HG03469 (cell line): ENCODE results near the gene PLK5.
"Not testable (repeated sequence)": the region's sequence is repeated elsewhere in the genome, so short reads cannot be mapped to it uniquely, and the experiment has no call there.

Experiments
- ATAC-seq: cut with Tn5 transposase; IDR thresholded peaks from one replicate; pipeline ENCODE4 v1.9.1; 2021; ENCODE audit warnings: mild to moderate bottlenecking, moderate library complexity, moderate number of reproducible peaks; ENCODE audit not compliant: unreplicated experiment

PLK5 gene

DNA sequence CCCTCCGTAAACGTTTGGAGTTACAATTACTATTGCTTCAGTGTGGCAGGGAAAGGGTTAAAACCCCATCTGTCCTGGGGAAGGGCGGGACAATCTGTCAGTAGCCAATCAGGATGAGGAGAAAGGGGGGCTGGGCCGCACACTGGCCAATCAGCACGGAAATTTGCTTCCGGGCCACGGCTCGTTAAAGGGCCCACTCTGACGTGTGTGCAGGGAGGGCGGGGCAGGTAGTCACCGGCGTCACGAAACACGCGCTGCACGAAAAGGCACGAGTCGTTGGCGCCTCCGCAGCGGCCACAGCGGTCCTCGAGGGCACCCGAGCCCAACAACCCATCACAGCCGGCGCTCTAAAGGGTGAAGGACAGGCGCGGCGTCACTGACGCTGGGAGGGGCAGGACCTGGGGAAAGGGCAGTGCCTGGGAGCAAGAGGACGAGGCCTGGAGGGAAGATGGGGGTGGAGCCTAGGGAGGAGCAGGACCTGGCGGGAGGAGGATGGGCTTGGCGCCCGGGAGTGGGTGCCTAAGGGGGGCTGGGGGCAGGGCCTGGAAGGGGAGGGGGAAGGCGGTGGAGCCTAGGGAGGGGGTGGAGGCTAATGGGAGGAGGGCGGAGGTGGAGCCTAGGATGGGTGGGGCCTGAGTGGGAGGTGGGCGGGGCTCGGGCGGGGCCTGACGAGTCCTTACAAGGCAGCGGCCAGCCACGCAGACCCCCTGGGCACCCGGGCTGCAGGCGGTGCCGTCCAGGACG, 15.9 kb upstream of the PLK5 start:
- ATAC-seq = no peak

DNA sequence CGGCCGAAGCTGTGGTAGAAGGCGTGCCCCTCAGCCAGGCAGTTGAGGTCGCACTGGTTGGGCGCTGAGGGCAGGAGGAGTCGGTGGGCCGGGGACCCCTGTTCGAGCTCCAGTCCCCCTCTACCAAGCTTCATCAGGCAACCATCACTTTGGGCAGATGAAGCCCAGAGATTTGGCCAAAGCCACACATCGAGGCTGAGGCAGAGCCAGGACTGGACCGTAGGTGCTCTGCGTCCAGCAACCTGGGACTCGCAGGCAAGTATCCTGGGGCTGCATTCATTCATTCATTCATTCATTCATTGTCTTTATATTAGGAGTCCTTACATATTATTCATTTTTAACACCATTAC, 15.4 kb upstream of the PLK5 start:
- no peak for ATAC-seq

DNA sequence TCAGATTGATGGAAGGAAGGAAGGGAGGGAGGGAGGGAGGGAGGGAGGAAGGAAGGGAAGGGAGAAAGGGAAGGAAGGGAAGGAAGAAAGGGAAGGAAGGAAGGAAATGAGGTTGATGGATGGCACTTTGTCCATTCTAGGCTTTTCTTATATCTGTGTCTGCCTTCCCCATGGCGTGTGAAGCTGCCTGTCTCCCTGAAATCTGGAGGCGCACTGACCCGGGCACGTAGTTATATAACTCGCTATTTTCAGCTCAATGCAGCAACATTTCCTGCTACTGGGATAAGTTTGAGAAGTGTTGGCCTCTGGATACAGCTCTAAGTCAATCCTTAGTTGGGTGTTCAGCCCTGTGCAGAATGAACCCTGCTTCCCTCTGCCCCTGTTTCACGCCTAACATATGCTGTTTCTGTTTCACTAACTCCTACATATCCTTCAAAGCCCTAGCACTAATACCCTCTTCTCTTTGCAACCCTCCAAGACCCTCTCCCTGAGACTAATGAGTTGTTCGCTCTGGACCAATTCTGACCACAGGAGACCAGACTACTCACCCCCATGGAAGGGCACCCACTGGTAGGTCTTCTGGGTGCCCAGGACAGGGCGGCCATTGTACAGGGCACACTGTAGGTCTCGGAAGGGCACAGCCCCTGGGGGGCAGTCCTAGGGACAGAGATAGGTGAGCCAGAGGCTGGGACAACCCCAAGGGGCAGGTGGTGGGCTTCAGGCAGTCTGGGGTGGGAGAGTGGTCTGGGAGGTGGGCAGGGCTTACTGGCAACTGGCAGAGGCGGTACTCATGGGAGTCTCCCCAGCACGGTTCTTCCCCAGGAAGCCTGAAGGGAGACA, 14.1 kb upstream of the PLK5 start:
- ATAC-seq = no peak

DNA sequence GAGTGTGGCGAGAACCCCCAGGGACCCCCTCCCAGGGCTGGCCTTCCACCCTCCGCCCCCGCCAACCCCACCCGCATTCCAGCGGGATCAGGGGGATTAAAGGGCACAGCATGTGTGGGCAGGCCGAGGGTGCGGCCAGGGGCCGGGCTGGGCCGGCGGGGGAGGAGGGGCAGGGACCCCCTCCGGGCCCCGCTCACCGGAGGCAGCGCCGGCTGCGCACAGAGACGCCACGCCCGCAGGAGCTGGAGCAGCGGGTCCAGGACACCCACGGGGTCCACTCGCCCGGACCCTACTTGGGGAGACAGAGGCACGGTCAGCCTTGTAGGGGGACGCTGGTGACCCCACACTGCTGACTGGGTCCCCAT, 13.5 kb upstream of the PLK5 start:
- no peak for ATAC-seq

DNA sequence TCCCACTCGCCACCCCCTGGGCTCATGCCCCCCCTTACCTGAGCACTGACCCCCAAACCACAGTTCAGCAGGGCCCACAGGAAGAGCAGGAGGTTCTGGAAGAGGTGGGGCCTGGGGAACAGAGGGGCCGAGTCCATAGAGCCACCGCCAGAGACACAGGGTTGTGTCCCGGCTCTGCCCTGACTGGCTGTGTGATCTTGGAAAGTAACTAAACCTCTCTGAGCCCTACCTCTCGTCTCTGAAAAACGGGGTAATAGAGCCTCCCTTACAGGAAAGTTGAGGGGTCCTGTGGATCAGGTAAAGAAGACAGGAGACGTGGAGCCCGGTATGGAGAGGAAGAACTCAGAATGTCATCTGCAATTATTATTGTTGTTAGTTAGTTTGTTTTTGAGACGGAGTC, 13.1 kb upstream of the PLK5 start:
- no peak for ATAC-seq

DNA sequence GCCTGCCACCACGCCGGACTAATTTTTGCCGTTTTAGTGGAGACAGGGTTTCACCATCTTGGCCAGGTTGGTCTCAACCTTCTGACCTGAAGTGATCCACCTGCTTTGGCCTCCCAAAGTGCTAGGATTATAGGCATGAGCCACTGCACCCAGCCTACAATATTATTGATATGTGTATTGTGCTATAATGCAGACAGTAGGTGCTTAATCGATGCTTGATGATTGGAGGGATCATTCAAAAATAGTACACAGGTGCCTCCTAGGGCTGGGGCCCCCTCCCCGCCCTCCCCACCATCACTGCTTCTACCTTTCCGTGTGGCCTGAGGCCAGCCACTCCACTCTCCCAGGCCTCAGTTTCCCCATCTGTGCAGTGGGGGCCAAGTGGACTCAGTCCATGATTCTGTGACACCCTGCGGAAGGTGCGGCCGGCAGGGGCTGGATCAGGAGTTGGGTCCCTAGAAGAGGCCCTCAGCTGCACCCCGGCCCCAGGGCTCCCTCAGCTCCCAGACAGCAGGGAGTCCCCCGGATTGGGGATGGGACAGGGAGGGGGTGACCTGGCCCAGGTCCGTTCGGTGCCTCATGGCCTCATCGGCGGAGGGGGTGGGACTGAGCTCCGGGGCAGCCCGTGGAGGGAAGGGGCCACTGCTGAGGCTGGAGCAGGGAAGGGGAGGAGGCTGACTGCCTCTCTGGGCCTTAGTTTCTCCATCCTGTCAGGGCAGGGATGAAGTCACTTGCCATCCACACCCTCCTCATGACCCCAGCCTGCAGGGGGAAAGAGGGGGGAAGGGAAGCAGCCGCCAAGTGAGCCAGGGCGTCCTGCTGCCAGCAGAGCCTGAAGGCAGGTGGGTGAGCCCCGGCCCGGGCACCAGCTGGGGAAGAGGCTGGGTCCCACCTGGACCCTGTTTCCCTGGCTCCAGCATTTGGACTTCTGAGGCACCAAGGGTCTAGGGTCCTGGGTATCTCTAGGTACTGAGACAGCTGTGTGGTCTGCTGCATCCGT, 12.3 kb upstream of the PLK5 start:
- no peak for ATAC-seq

DNA sequence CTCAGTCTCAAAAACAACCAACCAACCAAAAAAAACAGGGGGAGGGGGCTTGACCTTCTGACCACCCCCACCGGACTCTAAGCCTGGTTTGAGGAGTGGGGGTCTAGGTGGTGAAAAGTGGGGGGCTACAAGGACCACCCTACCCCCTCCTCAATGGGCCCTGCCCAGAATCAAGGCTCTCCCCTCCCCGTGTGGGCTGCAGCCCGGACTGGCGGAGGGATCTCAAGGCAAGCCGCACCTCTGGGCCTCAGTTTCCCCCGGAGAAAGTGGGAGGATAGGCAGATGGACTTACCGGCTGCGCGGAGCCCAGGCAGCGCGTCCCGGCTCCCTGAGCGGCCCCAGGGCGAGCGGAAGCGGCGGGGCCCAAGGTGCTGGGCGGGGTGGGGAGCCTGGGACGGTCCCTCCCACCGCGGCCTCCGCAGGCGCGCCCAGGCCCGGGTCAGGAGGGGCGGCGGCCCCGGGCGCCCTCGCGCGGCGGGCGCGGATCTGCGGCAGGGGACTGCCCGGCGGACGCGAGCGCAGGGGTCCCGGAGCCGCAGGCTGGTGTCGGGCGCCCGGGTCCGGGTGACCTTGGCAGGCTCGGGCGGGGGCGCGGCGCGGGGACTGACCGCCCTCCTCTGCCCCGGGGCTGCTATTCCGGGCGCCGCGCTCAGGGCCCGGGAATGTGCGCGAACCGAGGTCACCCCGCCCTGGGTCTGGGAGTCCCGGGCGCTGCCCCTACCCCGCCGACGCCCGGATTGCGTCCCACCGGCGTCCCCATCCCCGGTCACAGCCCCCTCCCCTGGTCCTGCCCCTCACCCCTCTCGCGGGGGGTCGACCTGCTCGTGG, 11.0 kb upstream of the PLK5 start, which contains the start of gene ADAMTSL5:
TSS of gene ADAMTSL5 (minus strand) at position 349 of the 828 bp plus-strand sequence. CDS start 2,076 bp downstream, outside the sequence.
- ATAC-seq = no peak

DNA sequence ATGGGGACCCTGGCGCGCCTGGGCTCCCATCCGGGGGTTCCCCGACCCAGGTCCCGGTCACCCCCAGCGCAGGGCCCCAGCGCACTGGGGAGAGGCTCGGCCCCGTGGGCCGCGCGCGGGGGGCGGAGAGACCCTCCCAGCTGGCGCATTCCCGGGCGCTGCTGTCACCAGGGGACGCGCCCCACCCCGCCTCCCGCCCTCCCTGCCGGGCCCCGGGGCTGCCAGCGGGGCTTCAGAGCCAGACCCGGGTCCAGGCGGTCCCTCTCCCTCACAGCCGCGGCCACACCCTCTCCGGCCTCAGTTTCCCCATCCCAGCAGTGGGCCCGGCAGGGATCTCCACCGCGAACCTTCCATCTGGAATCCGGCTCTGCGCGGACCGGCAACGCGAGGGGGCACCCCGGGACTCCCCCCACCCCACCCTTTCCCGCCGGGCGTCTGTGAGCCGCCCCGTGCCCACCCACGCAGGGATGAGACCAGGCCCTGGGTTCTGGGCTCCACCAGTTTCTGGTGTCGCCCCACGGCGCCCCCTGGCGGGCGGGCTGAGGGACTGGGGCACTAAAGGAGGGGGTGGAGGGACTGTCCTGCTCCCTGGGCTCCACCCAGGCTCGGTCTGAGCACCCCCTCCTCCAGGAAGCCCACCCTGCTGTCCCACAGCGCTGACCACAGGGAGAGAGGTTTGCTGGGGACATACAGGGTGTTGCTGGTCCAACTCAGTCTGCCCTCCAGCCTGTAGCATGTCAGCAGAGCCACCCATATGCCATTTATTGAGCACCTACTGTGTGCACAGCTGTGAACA, 10.2 kb upstream of the PLK5 start:
- no peak for ATAC-seq

DNA sequence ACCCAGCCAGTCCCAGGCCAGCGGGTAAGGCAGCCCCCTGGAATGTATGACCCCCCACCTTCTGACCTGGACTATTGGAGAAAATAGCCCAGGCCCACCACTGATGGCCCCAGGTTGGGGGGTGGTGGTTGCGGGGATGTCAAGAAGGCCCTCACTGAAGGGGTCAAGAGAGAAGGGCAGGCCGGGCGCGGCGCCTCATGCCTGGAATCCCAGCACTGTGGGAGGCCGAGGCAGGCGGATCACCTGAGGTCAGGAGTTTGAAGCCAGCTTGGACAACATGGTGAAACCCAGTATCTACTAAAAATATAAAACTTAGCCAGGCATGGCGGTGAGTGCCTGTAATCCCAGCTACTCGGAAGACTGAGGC, 9.6 kb upstream of the PLK5 start:
- ATAC-seq = no peak

DNA sequence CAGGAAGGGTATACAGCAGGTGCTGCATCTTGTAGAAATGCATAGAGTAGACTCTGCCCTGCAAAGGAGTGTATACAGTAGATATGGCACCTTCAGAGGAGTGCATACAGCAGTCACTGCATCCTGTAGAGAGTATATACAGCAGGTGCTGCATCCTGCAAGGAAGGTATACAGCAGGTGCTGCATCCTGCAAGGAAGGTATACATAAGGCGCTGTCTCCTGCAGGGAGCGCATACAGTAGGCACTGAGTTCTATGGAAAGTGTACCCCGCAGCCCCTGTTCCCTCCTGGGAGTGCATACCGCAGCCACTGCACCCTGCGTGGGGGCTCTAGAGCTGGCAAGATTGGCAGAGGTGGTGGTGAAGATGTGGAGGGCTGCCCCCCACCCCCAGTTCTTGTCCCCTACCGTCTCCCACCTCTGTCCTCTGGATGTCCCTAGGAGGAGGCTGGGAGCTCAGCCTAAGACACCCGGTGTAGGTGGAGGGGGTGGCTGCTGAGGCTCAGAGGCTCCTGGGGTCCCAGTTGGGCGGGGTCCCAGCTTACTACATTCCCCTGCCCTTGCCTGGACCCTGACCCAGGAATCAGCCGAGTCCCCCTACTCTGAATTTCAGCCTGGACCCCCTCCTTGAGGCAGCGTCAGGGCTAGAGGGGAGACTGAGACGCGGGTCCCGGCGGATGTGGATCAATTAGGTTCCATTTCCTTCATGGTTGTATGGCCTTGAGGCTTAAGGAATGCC, 8.7 kb upstream of the PLK5 start:
- ATAC-seq = no peak

DNA sequence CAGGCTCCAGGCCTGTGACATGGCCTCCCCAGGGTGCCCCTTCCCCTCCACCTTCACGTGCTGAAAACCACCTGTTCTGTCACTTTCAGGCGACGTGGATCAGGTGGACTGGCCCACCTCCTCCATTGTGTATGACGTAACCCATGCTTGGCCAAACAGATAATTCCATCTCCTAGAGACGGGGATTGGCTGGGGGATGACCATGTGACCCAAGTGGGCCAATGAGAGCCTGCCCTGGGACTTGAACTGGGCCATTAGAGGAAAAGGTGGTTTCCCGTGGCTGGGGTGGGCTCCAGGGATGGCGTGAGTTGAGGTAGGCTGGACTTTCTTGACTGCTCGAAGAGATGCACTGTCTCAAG, 7.5 kb upstream of the PLK5 start:
- ATAC-seq = no peak

DNA sequence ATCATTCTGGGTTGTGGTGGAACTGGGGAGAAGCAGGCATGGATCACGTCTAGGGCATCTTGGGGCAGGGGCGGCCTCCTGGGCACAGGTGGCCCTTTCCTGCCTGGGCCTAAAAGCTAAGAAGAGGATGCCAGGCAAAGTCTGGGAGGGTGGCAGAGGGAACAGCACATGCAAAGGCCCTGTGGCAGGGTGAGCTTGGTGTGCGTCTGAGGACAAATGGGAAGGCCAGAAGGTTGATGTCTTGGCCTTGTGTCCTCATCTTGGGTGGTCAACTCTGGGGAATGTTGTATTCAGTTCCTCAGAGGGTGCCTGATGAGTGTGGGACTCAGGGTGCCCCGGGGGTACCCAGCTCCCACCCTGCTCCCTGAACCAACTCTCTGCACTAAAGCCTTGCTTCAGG, 5.4 kb upstream of the PLK5 start:
- no peak for ATAC-seq

DNA sequence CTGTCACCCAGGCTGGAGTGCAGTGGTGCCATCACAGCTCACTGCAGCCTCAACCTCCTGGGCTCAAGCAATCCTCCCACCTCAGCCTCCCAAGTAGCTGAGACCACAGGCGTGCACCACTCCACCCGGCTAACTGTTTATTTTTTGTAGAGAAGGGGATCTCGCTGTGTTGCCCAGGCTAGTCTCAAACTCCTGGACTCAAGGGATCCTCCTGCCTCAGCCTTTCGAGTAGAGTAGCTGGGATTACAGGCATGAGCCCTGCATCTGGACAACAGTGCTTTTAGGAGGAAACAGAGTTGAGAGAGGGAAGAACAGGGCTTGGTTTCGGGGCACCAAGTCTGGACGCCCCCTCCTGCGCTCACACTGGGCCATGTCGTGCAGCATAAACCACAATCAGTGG, 4.1 kb upstream of the PLK5 start:
- not testable (repeated sequence) for ATAC-seq

DNA sequence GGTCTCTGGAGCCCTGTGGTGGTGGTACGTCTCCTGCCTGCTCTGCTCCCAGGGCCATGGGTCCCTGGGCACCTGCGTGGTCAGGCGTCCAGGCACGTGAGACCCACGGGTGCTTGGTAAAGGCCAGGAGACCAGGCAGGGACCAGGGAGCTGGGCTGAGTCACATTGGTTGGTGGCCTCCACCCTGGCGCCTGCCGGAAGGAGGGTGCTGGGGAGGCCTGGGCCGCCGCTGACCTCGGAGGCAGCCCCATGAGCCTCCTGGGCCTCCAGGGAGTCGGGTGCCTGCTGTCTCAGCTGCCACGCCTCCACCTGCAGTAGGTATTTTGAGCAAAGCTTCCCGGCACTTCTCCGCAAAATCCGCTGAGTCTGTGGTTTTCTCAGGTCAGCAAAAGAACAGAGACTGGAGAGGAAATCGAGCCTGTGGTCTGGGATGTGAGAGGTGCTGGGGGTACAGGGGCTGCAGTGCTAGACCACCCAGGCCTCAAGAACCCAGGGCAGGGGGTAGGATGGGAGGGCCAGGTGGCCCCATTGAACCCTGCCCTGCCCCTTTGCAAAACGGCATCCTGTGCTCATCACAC, 3.6 kb upstream of the PLK5 start:
- no peak for ATAC-seq

DNA sequence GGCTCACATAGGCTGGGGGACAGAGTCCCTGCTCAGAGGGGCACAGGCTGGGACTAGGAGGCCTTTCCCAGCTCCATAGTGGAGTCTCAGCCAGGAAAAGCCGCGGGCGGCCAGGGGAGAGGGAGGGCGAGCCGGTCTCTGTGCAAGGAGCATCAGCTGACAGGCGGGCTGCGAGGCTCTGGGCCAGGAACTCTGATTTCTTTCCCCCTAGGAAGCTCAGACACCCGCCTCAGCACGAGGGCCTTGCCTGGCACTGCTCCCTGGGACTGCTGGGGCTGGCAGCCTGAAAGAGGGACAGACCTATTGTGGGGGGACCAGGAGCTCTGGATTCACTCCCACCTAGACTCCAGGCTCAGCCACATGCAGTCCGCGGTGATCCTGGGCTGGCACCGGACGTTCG, 2.2 kb upstream of the PLK5 start:
- ATAC-seq = no peak

DNA sequence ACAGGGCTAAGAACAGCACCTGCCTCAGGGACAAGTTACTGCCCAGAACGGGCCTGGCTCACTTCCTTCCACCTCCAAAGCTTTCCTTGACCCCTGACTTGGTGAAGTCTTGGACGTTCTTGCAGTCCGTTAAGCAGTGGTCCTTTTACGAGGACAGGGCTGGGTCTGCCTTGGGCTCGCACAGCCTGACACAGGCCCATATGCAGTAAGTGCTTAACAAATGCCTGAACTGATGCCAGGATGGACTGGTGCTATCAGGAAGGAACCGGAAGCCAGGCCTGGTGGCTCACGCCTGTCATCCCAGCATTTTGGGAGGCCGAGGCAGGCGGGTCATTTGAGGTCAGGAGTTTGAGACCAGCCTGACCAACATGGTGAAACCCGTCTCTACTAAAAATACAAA, 1.8 kb upstream of the PLK5 start:
- ATAC-seq = no peak

DNA sequence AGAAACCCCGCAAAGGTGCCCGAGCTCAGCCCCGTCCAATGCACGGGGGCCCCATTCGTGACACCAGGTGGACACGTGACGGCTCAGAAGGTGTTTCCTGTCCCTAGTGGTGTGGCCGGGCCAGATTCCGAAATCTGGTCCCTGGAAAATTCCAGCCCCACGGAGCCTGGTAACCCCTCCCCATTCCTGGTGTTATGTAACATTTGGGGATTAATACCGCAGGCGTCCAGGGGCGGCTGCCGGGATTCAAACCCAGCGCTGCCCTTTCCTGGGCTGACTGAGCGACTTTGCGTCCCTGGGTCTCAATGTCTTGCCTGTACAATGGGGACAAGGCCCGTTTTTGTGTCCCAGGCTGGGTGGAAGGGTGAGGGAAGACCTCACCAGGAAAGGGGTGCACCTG, 1.0 kb upstream of the PLK5 start:
- ATAC-seq = no peak

DNA sequence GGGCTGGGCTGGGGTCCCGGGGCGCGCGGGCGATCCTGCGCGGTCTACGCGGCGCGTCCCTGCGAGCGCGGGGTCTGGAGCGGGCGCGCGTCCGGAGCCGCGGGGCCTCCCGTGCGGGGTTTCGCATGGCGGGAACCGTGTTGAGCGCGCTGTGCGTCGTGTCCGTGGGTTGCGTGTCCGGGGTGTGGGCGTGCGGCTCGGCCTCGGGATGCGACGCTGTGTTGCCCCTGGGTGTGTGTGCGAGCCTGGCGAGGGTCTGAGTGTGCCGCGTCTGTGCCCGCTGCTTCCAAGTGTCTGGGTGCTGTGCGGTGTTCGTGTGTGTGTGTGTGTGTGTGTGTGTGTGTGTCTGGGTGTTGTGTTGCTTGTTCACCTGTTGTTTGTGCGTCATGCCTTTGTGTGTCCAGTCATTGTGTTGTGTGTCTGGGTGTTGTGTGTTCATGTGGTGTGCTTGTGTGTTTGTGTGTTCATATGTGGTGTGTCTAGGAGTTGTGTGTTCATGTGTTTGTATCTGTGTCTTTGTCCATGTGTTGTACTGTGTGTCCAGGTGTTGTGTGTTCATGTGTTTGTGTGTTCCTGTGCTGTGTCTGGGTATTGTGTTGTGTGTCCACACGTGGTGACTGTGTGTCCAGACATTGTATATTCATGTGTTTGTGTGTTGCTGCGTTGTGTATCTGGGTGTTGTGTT, 552 bp downstream of the PLK5 start:
- ATAC-seq = no peak
